ENCODE data around the gene AKR1A1. TPM values are rescaled to one million over a fixed set of nuclear protein-coding genes. Genes with fewer than 3 reads are reported as not detected.
A peak's percentile ranks its signal among the peaks of the same experiment; 100 is the strongest.

Gene AKR1A1
- total RNA-seq, 1 donor from 2014 or later = 182 TPM

GRCh38 chr1:45583666-45584350 lies 33.2 kb downstream of the AKR1A1 start, which contains the start of gene NASP:
NASP (plus strand) TSS chr1:45584041; CDS start chr1:45584147, 106 bp downstream.
- H3K4me3 Mint-ChIP-seq (ENCODE audit: unreplicated experiment) = peak within 1 kb of the TSS; percentile 100
- peaks cover 11% of the 10 kb centered on the region for H3K9me3 Mint-ChIP-seq (ENCODE audit: unreplicated experiment)
- peak; percentile 91 for DNase-seq
- H3K36me3 Mint-ChIP-seq (ENCODE audit: unreplicated experiment) = no peaks in the 10 kb centered on the region
- peaks cover 8% of the 10 kb centered on the region for H3K4me1 Mint-ChIP-seq (ENCODE audit: low read depth, unreplicated experiment)
- H3K27ac Mint-ChIP-seq (ENCODE audit: unreplicated experiment) = peak within 1 kb of the TSS; percentile 97
- peaks cover 9% of the 10 kb centered on the region for H3K27me3 Mint-ChIP-seq (ENCODE audit: unreplicated experiment)
- no peak for TF ChIP-seq CTCF (IDR thresholded peaks at IDR 0.05; ENCODE audit: partially characterized antibody, unreplicated experiment)

GRCh38 chr1:45584351-45585109 lies 33.9 kb downstream of the AKR1A1 start:
- DNase-seq = peak; percentile 95
- Mint-ChIP-seq H3K27me3 (ENCODE audit: unreplicated experiment) (peaks cover 9% of the 10 kb centered on the region), H3K9me3 (ENCODE audit: unreplicated experiment) (peaks cover 11% of the 10 kb centered on the region), H3K36me3 (ENCODE audit: unreplicated experiment) (no peaks in the 10 kb centered on the region), H3K4me1 (ENCODE audit: low read depth, unreplicated experiment) (peaks cover 8% of the 10 kb centered on the region), H3K27ac (ENCODE audit: unreplicated experiment) (peak overlapping the region; percentile 97), H3K4me3 (ENCODE audit: unreplicated experiment) (peak overlapping the region; percentile 100)
- TF ChIP-seq CTCF (IDR thresholded peaks at IDR 0.05; ENCODE audit: partially characterized antibody, unreplicated experiment) = no peak

- no peaks in the 10 kb centered on the region for H3K36me3 Mint-ChIP-seq (ENCODE audit: unreplicated experiment)
- H3K27ac Mint-ChIP-seq (ENCODE audit: unreplicated experiment) = peak overlapping the region; percentile 75
- peaks cover 11% of the 10 kb centered on the region for H3K9me3 Mint-ChIP-seq (ENCODE audit: unreplicated experiment)
- peaks cover 9% of the 10 kb centered on the region for H3K27me3 Mint-ChIP-seq (ENCODE audit: unreplicated experiment)
- H3K4me1 Mint-ChIP-seq (ENCODE audit: low read depth, unreplicated experiment) = peaks cover 8% of the 10 kb centered on the region
- DNase-seq = no peak
- TF ChIP-seq CTCF (IDR thresholded peaks at IDR 0.05; ENCODE audit: partially characterized antibody, unreplicated experiment) = no peak
- H3K4me3 Mint-ChIP-seq (ENCODE audit: unreplicated experiment) = peak overlapping the region; percentile 97
Measured at GRCh38 chr1:45585110-45585426, 34.4 kb downstream of the AKR1A1 start.

DNA sequence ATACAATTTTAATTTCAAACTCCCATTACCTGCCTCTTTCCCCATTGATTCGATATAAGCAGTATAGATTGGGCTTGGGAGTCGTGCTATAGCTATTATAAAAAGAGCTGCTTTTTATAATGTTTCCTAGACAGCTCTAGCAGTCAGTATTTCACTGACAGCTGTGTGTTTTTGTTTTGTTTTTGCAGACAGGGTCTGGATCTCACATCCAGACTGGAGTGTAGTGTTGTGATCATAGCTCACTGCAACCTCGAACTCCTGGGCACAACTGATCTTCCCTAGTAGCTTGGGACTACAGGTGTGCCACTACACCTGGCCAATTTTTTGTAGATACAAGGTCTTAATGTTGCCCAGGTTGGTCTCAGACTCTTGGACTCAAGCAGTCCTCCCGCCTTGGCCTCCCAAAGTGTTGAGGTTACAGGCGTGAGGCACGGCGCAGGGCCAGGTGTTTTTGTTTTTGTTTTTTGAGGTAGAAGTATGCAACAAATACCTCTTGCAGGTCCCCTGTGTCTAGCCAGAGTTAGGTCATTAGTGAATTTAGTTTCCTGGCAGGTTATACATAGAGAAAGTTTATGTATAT lies 35.0 kb downstream of the AKR1A1 start:
- Mint-ChIP-seq H3K27me3 (ENCODE audit: unreplicated experiment) (peaks cover 9% of the 10 kb centered on the region), H3K4me3 (ENCODE audit: unreplicated experiment) (peak overlapping the region; percentile 97), H3K4me1 (ENCODE audit: low read depth, unreplicated experiment) (peaks cover 8% of the 10 kb centered on the region), H3K36me3 (ENCODE audit: unreplicated experiment) (no peaks in the 10 kb centered on the region), H3K27ac (ENCODE audit: unreplicated experiment) (peak overlapping the region; percentile 75), H3K9me3 (ENCODE audit: unreplicated experiment) (peaks cover 11% of the 10 kb centered on the region)
- DNase-seq = no peak
- no peak for TF ChIP-seq CTCF (IDR thresholded peaks at IDR 0.05; ENCODE audit: partially characterized antibody, unreplicated experiment)

Measured in glutamatergic neuron (in vitro differentiated cells).